Nephron (organoid): ENCODE measurements around the gene OPTC.

Experiments
- H3K27ac Mint-ChIP-seq, 3 experiments: 2 replicates each; pipeline ENCODE4 v1.8.0; 2020; ENCODE audit warnings: mixed read lengths in 3 of 3, mild to moderate bottlenecking in 2 of 3, moderate library complexity in 1 of 3
- H3K27me3 Mint-ChIP-seq: 2 replicates; pipeline ENCODE4 v1.8.0; 2021; ENCODE audit warnings: low read depth, mild to moderate bottlenecking, moderate library complexity, mixed read lengths
- H3K36me3 Mint-ChIP-seq: 2 replicates; pipeline ENCODE4 v1.8.0; 2020; ENCODE audit warnings: low read depth, mixed read lengths
- H3K4me1 Mint-ChIP-seq: 2 replicates; pipeline ENCODE4 v1.8.0; 2020; ENCODE audit warnings: mixed read lengths
- H3K4me3 Mint-ChIP-seq, 3 experiments: 2 replicates each; pipeline ENCODE4 v1.8.0; 2020; ENCODE audit warnings: mild to moderate bottlenecking in 3 of 3, mixed read lengths in 3 of 3, moderate library complexity in 2 of 3
- H3K9me3 Mint-ChIP-seq: 2 replicates; pipeline ENCODE4 v1.8.0; 2020; ENCODE audit warnings: mixed read lengths
- CTCF ChIP-seq, 3 experiments: fragments of 200-600 bp; sonication (generic); IDR thresholded peaks; one replicate each; pipeline ENCODE4 v1.5.0; 2021; ENCODE audit warnings: antibody characterized with exemption in 3 of 3; ENCODE audit not compliant: unreplicated experiment in 3 of 3

The OPTC gene

GRCh38 chr1:203536980-203537455 is 43.1 kb downstream of the OPTC start:
- Mint-ChIP-seq H3K27me3 (no peaks in the 10 kb centered on the region), H3K9me3 (no peaks in the 10 kb centered on the region), H3K27ac (no peak overlapping the region), H3K4me3 (no peak overlapping the region), H3K4me1 (peaks cover 18% of the 10 kb centered on the region), H3K36me3 (no peaks in the 10 kb centered on the region)
- TF ChIP-seq CTCF (IDR thresholded peaks at IDR 0.05; ENCODE audit: unreplicated experiment in 3 of 3): no peak

- Mint-ChIP-seq H3K27me3 (no peaks in the 10 kb centered on the region), H3K36me3 (no peaks in the 10 kb centered on the region), H3K27ac (no peak overlapping the region), H3K4me3 (no peak overlapping the region), H3K4me1 (peaks cover 18% of the 10 kb centered on the region), H3K9me3 (no peaks in the 10 kb centered on the region)
- no peak for TF ChIP-seq CTCF (IDR thresholded peaks at IDR 0.05; ENCODE audit: unreplicated experiment in 3 of 3)
Observed at GRCh38 chr1:203537806-203538464, 44.0 kb downstream of the OPTC start.

- Mint-ChIP-seq H3K9me3 (no peaks in the 10 kb centered on the region), H3K27me3 (no peaks in the 10 kb centered on the region), H3K27ac (no peak overlapping the region), H3K36me3 (no peaks in the 10 kb centered on the region), H3K4me3 (no peak overlapping the region), H3K4me1 (peaks cover 18% of the 10 kb centered on the region)
- TF ChIP-seq CTCF (IDR thresholded peaks at IDR 0.05; ENCODE audit: unreplicated experiment in 3 of 3): no peak
Observed at GRCh38 chr1:203538726-203539125, 44.8 kb downstream of the OPTC start.

- Mint-ChIP-seq H3K27ac (no peak overlapping the region), H3K4me1 (peaks cover 19% of the 10 kb centered on the region), H3K27me3 (peaks cover 4% of the 10 kb centered on the region), H3K9me3 (no peaks in the 10 kb centered on the region), H3K4me3 (no peak overlapping the region), H3K36me3 (no peaks in the 10 kb centered on the region)
- no peak for TF ChIP-seq CTCF (IDR thresholded peaks at IDR 0.05; ENCODE audit: unreplicated experiment in 3 of 3)
Observed at GRCh38 chr1:203539831-203540546, 46.0 kb downstream of the OPTC start.

- Mint-ChIP-seq H3K27me3 (peaks cover 4% of the 10 kb centered on the region), H3K27ac (peak overlapping the region in 1 of 3 experiments; percentile 60), H3K9me3 (no peaks in the 10 kb centered on the region), H3K36me3 (no peaks in the 10 kb centered on the region), H3K4me3 (no peak overlapping the region), H3K4me1 (peaks cover 47% of the 10 kb centered on the region)
- TF ChIP-seq CTCF (IDR thresholded peaks at IDR 0.05; ENCODE audit: unreplicated experiment in 3 of 3): no peak
Observed at GRCh38 chr1:203544485-203544884, 50.5 kb downstream of the OPTC start.
